ENCODE measurements around the gene UFD1.

Gene UFD1

GRCh38 chr22:19498866-19499190, 19.8 kb upstream of the UFD1 start:
- no peak for DNase-seq (ENCODE audit: low read depth)
- H3K4me3 ChIP-seq (ENCODE audit: low read depth, low read length) = no peak overlapping the region

GRCh38 chr22:19498154-19498865, 19.3 kb upstream of the UFD1 start:
- DNase-seq (ENCODE audit: low read depth) = no peak

GRCh38 chr22:19497245-19497644, 18.3 kb upstream of the UFD1 start:
- DNase-seq (ENCODE audit: low read depth) = peak; percentile 87
- H3K4me3 ChIP-seq (ENCODE audit: low read depth, low read length) = no peak overlapping the region

More at GRCh38 chr22:19498154-19498865, 19.3 kb upstream of the UFD1 start:
- H3K4me3 ChIP-seq (ENCODE audit: low read depth, low read length) = no peak overlapping the region

GRCh38 chr22:19496324-19496630, 17.3 kb upstream of the UFD1 start:
- no peak for DNase-seq (ENCODE audit: low read depth)

GRCh38 chr22:19495562-19496323, 16.8 kb upstream of the UFD1 start:
- no peak for DNase-seq (ENCODE audit: low read depth)

More at GRCh38 chr22:19496324-19496630, 17.3 kb upstream of the UFD1 start:
- H3K4me3 ChIP-seq (ENCODE audit: low read depth, low read length) = no peak overlapping the region

GRCh38 chr22:19494676-19495173, 15.7 kb upstream of the UFD1 start:
- no peak overlapping the region for H3K4me3 ChIP-seq (ENCODE audit: low read depth, low read length)
- no peak for DNase-seq (ENCODE audit: low read depth)

More at GRCh38 chr22:19495562-19496323, 16.8 kb upstream of the UFD1 start:
- no peak overlapping the region for H3K4me3 ChIP-seq (ENCODE audit: low read depth, low read length)

GRCh38 chr22:19494001-19494560, 15.1 kb upstream of the UFD1 start:
- DNase-seq (ENCODE audit: low read depth) = no peak
- no peak overlapping the region for H3K4me3 ChIP-seq (ENCODE audit: low read depth, low read length)

- no peak overlapping the region for H3K4me3 ChIP-seq (ENCODE audit: low read depth, low read length)
- DNase-seq (ENCODE audit: low read depth) = no peak
These were observed 13.6 kb upstream of the UFD1 start for GRCh38 chr22:19492504-19493174.

- DNase-seq (ENCODE audit: low read depth) = no peak
- H3K4me3 ChIP-seq (ENCODE audit: low read depth, low read length) = no peak overlapping the region
These were observed 11.7 kb upstream of the UFD1 start for GRCh38 chr22:19490628-19491230.

- DNase-seq (ENCODE audit: low read depth) = no peak
- H3K4me3 ChIP-seq (ENCODE audit: low read depth, low read length) = no peak overlapping the region
These were observed 10.2 kb upstream of the UFD1 start for GRCh38 chr22:19488884-19489843.

- DNase-seq (ENCODE audit: low read depth) = no peak
These were observed 9.3 kb upstream of the UFD1 start for GRCh38 chr22:19488285-19488684.

GRCh38 chr22:19483481-19484244, 4.7 kb upstream of the UFD1 start:
- H3K4me3 ChIP-seq (ENCODE audit: low read depth, low read length) = no peak overlapping the region
- DNase-seq (ENCODE audit: low read depth) = peak; percentile 78

More at GRCh38 chr22:19488285-19488684, 9.3 kb upstream of the UFD1 start:
- H3K4me3 ChIP-seq (ENCODE audit: low read depth, low read length) = no peak overlapping the region

GRCh38 chr22:19482297-19482696, 3.3 kb upstream of the UFD1 start:
- no peak overlapping the region for H3K4me3 ChIP-seq (ENCODE audit: low read depth, low read length)
- no peak for DNase-seq (ENCODE audit: low read depth)

GRCh38 chr22:19480789-19481188, 1.8 kb upstream of the UFD1 start:
- H3K4me3 ChIP-seq (ENCODE audit: low read depth, low read length) = no peak overlapping the region
- no peak for DNase-seq (ENCODE audit: low read depth)

- peak overlapping the region; percentile 87 for H3K4me3 ChIP-seq (ENCODE audit: low read depth, low read length)
These were observed 1.2 kb upstream of the UFD1 start for GRCh38 chr22:19480173-19480568.

GRCh38 chr22:19479355-19480172, 571 bp upstream of the UFD1 start, which contains the start of gene CDC45:
CDC45 (plus strand) TSS chr22:19479920; CDS start chr22:19479969, 49 bp downstream.
- DNase-seq (ENCODE audit: low read depth) = peak; percentile 95

More at GRCh38 chr22:19480173-19480568, 1.2 kb upstream of the UFD1 start:
- DNase-seq (ENCODE audit: low read depth) = no peak

More at GRCh38 chr22:19479355-19480172, 571 bp upstream of the UFD1 start, which contains the start of gene CDC45:
- peak within 1 kb of the TSS; percentile 87 for H3K4me3 ChIP-seq (ENCODE audit: low read depth, low read length)

Data from skeletal muscle cell (primary cell).